ENCODE measurements around the gene TCERG1. TPM values are rescaled to one million over a fixed set of nuclear protein-coding genes. Genes with fewer than 3 reads are reported as not detected.

The TCERG1 gene
- total RNA-seq, 1 experiment from 2014 or later: 75.9 TPM

DNA sequence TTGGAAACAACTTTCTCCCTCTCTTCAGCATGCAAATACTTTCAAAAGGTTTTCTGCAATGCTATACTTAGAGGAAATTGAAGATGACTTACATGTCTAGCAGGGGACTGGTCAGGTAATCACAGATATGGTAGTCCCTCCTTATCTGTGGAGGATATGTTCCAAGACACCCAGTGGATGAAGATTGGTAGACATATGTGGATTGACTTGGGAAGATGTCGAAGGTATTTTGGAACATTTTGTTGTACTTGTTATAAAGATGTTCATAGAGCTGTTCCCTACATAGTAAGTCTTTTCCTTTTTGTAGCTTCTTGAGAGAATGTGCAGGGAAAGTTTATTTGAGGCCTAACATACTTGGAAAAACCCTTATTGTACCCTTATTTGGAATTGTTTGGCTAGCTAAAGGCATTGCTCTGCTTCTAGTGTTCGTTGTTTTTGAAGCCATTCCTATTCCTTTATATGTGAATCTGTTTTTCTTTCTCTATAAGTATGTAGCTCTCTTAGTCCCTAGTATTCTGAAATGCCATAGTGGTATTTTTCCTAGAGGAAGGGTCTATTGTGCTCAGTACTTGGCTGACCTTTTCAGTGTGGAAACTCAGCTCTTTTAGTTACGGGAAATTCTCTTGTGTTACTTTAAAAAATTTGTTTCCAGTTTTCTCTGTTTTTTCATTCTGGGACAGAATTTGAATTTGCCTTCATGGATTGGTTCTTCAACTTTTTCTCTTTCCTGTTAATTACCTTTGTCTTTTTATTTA, 43.1 kb downstream of the TCERG1 start:
- ChIA-PET POLR2A (no interaction called here), CTCF (interaction anchor here (0.6 kb wide), 1 partner anchor 44 kb away, joined by 4 read pairs; no protein-coding TSS in a partner anchor)
- no peak overlapping the region for H3K4me3 ChIP-seq (ENCODE audit: low read depth in 2 of 2, low read length in 2 of 2)
- TF ChIP-seq POLR2AphosphoS5 (IDR thresholded peaks at IDR 0.05; ENCODE audit: low read depth, low read length) (no peak), CTCF (IDR thresholded peaks at IDR 0.05) (no peak), SIN3A (IDR thresholded peaks at IDR 0.05; ENCODE audit: borderline replicate concordance, insufficient read depth, low read depth, low read length) (no peak), TCF7L2 (IDR thresholded peaks at IDR 0.05; ENCODE audit: low read depth, low read length) (no peak)
- TF ChIP-seq, protein P1, sequence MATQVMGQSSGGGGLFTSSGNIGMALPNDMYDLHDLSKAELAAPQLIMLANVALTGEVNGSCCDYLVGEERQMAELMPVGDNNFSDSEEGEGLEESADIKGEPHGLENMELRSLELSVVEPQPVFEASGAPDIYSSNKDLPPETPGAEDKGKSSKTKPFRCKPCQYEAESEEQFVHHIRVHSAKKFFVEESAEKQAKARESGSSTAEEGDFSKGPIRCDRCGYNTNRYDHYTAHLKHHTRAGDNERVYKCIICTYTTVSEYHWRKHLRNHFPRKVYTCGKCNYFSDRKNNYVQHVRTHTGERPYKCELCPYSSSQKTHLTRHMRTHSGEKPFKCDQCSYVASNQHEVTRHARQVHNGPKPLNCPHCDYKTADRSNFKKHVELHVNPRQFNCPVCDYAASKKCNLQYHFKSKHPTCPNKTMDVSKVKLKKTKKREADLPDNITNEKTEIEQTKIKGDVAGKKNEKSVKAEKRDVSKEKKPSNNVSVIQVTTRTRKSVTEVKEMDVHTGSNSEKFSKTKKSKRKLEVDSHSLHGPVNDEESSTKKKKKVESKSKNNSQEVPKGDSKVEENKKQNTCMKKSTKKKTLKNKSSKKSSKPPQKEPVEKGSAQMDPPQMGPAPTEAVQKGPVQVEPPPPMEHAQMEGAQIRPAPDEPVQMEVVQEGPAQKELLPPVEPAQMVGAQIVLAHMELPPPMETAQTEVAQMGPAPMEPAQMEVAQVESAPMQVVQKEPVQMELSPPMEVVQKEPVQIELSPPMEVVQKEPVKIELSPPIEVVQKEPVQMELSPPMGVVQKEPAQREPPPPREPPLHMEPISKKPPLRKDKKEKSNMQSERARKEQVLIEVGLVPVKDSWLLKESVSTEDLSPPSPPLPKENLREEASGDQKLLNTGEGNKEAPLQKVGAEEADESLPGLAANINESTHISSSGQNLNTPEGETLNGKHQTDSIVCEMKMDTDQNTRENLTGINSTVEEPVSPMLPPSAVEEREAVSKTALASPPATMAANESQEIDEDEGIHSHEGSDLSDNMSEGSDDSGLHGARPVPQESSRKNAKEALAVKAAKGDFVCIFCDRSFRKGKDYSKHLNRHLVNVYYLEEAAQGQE (IDR thresholded peaks at IDR 0.05; ENCODE audit: insufficient read depth in 1 of 2, low read depth in 2 of 2, low read length in 1 of 2): no peak
- intact Hi-C loops (cut with micrococcal nuclease; ENCODE audit: unreplicated experiment): no loop called here
- no TSS peak for BruUV-seq (replicated peaks)
- ATAC-seq (no peak), DNase-seq (ENCODE audit: low read depth, low spot score) (no peak)
- in situ Hi-C loops (cut with HindIII; ENCODE audit: low pct_unique_long_range_greater_than_20kb, low sequenced_read_pairs): no loop called here
- no peaks in the 10 kb centered on the region for H3K4me1 ChIP-seq (ENCODE audit: control insufficient read depth, insufficient read depth, low read length)
- no peak overlapping the region for H3K27ac ChIP-seq (ENCODE audit: low read length)
- H3K9me3 ChIP-seq (ENCODE audit: control insufficient read depth, insufficient read depth, low read depth, low read length): no peaks in the 10 kb centered on the region
- H3K36me3 ChIP-seq (ENCODE audit: control insufficient read depth, insufficient read depth, low read length): peaks cover 29% of the 10 kb centered on the region
- H3K27me3 ChIP-seq (ENCODE audit: control insufficient read depth, insufficient read depth, low read length): no peaks in the 10 kb centered on the region

GRCh38 chr5:146494656-146495055, 47.5 kb downstream of the TCERG1 start:
- CTCF ChIA-PET: no interaction called here
- ATAC-seq: no peak
- H3K4me3 ChIP-seq (ENCODE audit: low read depth in 2 of 2, low read length in 2 of 2): no peak overlapping the region
- H3K27me3 ChIP-seq (ENCODE audit: control insufficient read depth, insufficient read depth, low read length): no peaks in the 10 kb centered on the region
- H3K4me1 ChIP-seq (ENCODE audit: control insufficient read depth, insufficient read depth, low read length): no peaks in the 10 kb centered on the region
- TF ChIP-seq, protein P1 (IDR thresholded peaks at IDR 0.05; ENCODE audit: insufficient read depth in 1 of 2, low read depth in 2 of 2, low read length in 1 of 2): no peak
- TF ChIP-seq CTCF (IDR thresholded peaks at IDR 0.05) (no peak), TCF7L2 (IDR thresholded peaks at IDR 0.05; ENCODE audit: low read depth, low read length) (no peak), SIN3A (IDR thresholded peaks at IDR 0.05; ENCODE audit: borderline replicate concordance, insufficient read depth, low read depth, low read length) (no peak), POLR2AphosphoS5 (IDR thresholded peaks at IDR 0.05; ENCODE audit: low read depth, low read length) (no peak)
- intact Hi-C loops (cut with micrococcal nuclease; ENCODE audit: unreplicated experiment): no loop called here
- BruUV-seq (replicated peaks): no TSS peak
- no peak overlapping the region for H3K27ac ChIP-seq (ENCODE audit: low read length)
- H3K9me3 ChIP-seq (ENCODE audit: control insufficient read depth, insufficient read depth, low read depth, low read length): no peaks in the 10 kb centered on the region
- POLR2A ChIA-PET: no interaction called here
- no peak for DNase-seq (ENCODE audit: low read depth, low spot score)
- H3K36me3 ChIP-seq (ENCODE audit: control insufficient read depth, insufficient read depth, low read length): peaks cover 31% of the 10 kb centered on the region
- in situ Hi-C loops (cut with HindIII; ENCODE audit: low pct_unique_long_range_greater_than_20kb, low sequenced_read_pairs): no loop called here
